HepG2 (cell line): Measurements from ENCODE around the gene TSTD2. TPM values are rescaled to one million over a fixed set of nuclear protein-coding genes. Genes with fewer than 3 reads are reported as not detected.
"Not testable (repeated sequence)": the region's sequence is repeated elsewhere in the genome, so short reads cannot be mapped to it uniquely, and the experiment has no call there.

Experiments
- ATAC-seq: fragments of 200-7000 bp; cut with Tn5 transposase; 3 replicates; pipeline ENCODE4 v1.9.1; 2020; ENCODE audit warnings: mild to moderate bottlenecking, moderate library complexity
- BruUV-seq: library from RNA; stranded (reverse); fragments of 400-500 nt; replicated peaks from 2 replicates; lab custom pipeline; 2021; lab: Mats Ljungman, UMichigan
- CTCF ChIA-PET: fragments of 300-600 bp; formaldehyde crosslinking; extraction: SDS; loops from one replicate; lab custom pipeline; 2021; ENCODE audit warnings: low total read pairs, inconsistent platforms, low intra/inter-chr PET ratio; lab: Yijun Ruan, JAX
- POLR2A ChIA-PET: fragments of 350-600 bp; sonication (Branson Sonifier 250); formaldehyde crosslinking; loops from one replicate; lab custom pipeline; 2020; ENCODE audit warnings: antibody characterized with exemption, inconsistent platforms; lab: Yijun Ruan, JAX
- DNase-seq: peaks from one replicate; pipeline ENCODE4 v3.0.0-alpha.2; 2015; ENCODE audit warnings: low spot score
- FAIRE-seq: peaks from 3 replicates; lab custom pipeline; 2011; peaks lifted over from hg19 to GRCh38; lab: Jason Lieb, UNC
- H2AFZ ChIP-seq: one replicate; pipeline ENCODE4 v1.6.1; 2011; ENCODE audit warnings: low read length, inconsistent platforms
- H3K27ac ChIP-seq: fragments of 300-600 bp; 3 replicates; pipeline ENCODE4 v1.8.0; 2011; ENCODE audit warnings: mixed run types, mild to moderate bottlenecking, mixed read lengths, low read length, inconsistent platforms; ENCODE audit not compliant: insufficient read depth; ENCODE audit errors: extremely low read length
- H3K27me3 ChIP-seq, 2 experiments: fragments of 200-600 bp in 1 of 2; 2 replicates in 1 of 2; 3 replicates in 1 of 2; pipeline versions ENCODE4 v1.6.0 to v1.8.0; 2011; ENCODE audit warnings: low read length in 2 of 2, mild to moderate bottlenecking in 2 of 2, moderate library complexity in 2 of 2, inconsistent platforms in 1 of 2; ENCODE audit not compliant: insufficient read depth in 2 of 2, control insufficient read depth in 1 of 2
- H3K36me3 ChIP-seq, 2 experiments: fragments of 200-600 bp in 1 of 2; replicated peaks in 1 of 2; 2 replicates in 1 of 2; 3 replicates in 1 of 2; pipeline versions ENCODE4 v1.5.1 to v1.8.0; 2011; ENCODE audit warnings: low read length in 2 of 2, inconsistent platforms in 1 of 2; ENCODE audit not compliant: insufficient read depth in 2 of 2, control insufficient read depth in 1 of 2
- H3K4me1 ChIP-seq: 2 replicates; pipeline ENCODE4 v1.5.1; 2012; ENCODE audit warnings: low read length, inconsistent platforms; ENCODE audit not compliant: insufficient read depth
- H3K4me2 ChIP-seq: 2 replicates; pipeline ENCODE4 v1.6.0; 2011; ENCODE audit warnings: low read depth, low read length, inconsistent platforms
- H3K4me3 ChIP-seq, 3 experiments: fragments of 200-600 bp in 1 of 3; sonication (generic), shearing (Covaris generic) in 1 of 3; replicated peaks in 1 of 3; 2 replicates each; pipeline ENCODE4 v1.5.1; 2011 to 2016; ENCODE audit warnings: low read length in 3 of 3, inconsistent platforms in 2 of 3, low read depth in 2 of 3, mild to moderate bottlenecking in 2 of 3, control low read depth in 1 of 3, mixed read lengths in 1 of 3; ENCODE audit not compliant: insufficient read depth in 1 of 3
- H3K79me2 ChIP-seq: one replicate; pipeline ENCODE4 v1.6.1; 2011; ENCODE audit warnings: low read length, inconsistent platforms; ENCODE audit not compliant: insufficient read depth
- H3K9ac ChIP-seq: 2 replicates; pipeline ENCODE4 v1.6.0; 2011; ENCODE audit warnings: mild to moderate bottlenecking, low read depth, low read length, inconsistent platforms; ENCODE audit not compliant: insufficient read depth
- H3K9me3 ChIP-seq: 2 replicates; pipeline ENCODE4 v1.5.1; 2012; ENCODE audit warnings: mild to moderate bottlenecking, low read length
- H4K20me1 ChIP-seq: 2 replicates; pipeline ENCODE4 v1.6.0; 2011; ENCODE audit warnings: inconsistent platforms, mild to moderate bottlenecking, low read length, moderate library complexity; ENCODE audit not compliant: insufficient read depth
- CBX1 ChIP-seq: IDR thresholded peaks from one replicate; pipeline ENCODE4 v1.6.1; 2016; ENCODE audit warnings: antibody characterized with exemption, low read depth
- SALL1 ChIP-seq: sonication (generic); formaldehyde crosslinking; IDR thresholded peaks from 2 replicates; pipeline ENCODE4 v1.8.0; 2022; ENCODE audit warnings: mild to moderate bottlenecking, missing genetic modification reagents
- ZNF33A ChIP-seq: sonication (generic); formaldehyde crosslinking; IDR thresholded peaks from 2 replicates; pipeline ENCODE4 v1.5.1; 2020; ENCODE audit warnings: missing genetic modification reagents, mild to moderate bottlenecking, moderate library complexity, borderline replicate concordance
- WGBS: methylation state at CpG from one replicate; pipeline ENCODE4 v1.1.6; 2017; ENCODE audit warnings: low lambda C conversion rate; 5-methylcytosine and 5-hydroxymethylcytosine counted together
- in situ Hi-C: cut with HindIII; loops from 2 replicates; pipeline ENCODE4 v1.10.0; 2017; ENCODE audit warnings: low pct_unique_long_range_greater_than_20kb; ENCODE audit not compliant: extremely low pct_ligation_motif_present
- intact Hi-C: fragments of 100-400 bp; cut with micrococcal nuclease; formaldehyde crosslinking; loops from one replicate; pipeline ENCODE4 v1.10.0; 2022; ENCODE audit not compliant: unreplicated experiment
- polyA plus RNA-seq, 8 experiments: library from polyadenylated mRNA; depleted of rRNA in 3 of 8; stranded (reverse) in 7 of 8; unstranded in 1 of 8; fragments of >200 nt; fragmentation: Illumina TruSeq in 4 of 8; extraction: Trizol in 4 of 8; gene quantifications; 2 replicates each; pipeline versions ENCODE4 v1.2.1 to v1.2.3, GENCODE V29; 2011 to 2016; ENCODE audit warnings: low read depth in 4 of 8, missing spikeins in 1 of 8, mixed read lengths in 1 of 8; ENCODE audit not compliant: insufficient read depth in 1 of 8
- total RNA-seq, 5 experiments: library from RNA; depleted of rRNA; stranded (reverse); fragments of >200 nt; fragmentation: Illumina TruSeq; extraction: Trizol; gene quantifications; 2 replicates each; pipeline ENCODE4 v1.2.3, GENCODE V29; 2016; ENCODE audit warnings: low read depth in 1 of 5
- TF ChIP-seq, protein P1 (sequence below): sonication (generic); formaldehyde crosslinking; IDR thresholded peaks from 2 replicates; pipeline ENCODE4 v1.4.0; 2020; ENCODE audit warnings: missing genetic modification reagents
- TF ChIP-seq, protein P2 (sequence below): sonication (generic); formaldehyde crosslinking; IDR thresholded peaks from 2 replicates; pipeline ENCODE4 v1.8.1; 2023; ENCODE audit warnings: mild to moderate bottlenecking, missing genetic modification reagents
- TF ChIP-seq, protein P3 (sequence below): sonication (generic); formaldehyde crosslinking; conservative IDR thresholded peaks from 2 replicates; pipeline ENCODE4 v1.4.0; 2020; ENCODE audit warnings: missing genetic modification reagents
- TF ChIP-seq, protein P4 (sequence below): sonication (generic); formaldehyde crosslinking; IDR thresholded peaks from 2 replicates; pipeline ENCODE4 v1.8.1; 2023; ENCODE audit warnings: mild to moderate bottlenecking, moderate library complexity, missing genetic modification reagents

TSTD2 gene
- total and polyA plus RNA-seq, 2 of the 13 experiments (the other 11 are each of a cell fraction or from before 2014, with no cell fraction given), result 16.0 to 23.1 TPM

DNA sequence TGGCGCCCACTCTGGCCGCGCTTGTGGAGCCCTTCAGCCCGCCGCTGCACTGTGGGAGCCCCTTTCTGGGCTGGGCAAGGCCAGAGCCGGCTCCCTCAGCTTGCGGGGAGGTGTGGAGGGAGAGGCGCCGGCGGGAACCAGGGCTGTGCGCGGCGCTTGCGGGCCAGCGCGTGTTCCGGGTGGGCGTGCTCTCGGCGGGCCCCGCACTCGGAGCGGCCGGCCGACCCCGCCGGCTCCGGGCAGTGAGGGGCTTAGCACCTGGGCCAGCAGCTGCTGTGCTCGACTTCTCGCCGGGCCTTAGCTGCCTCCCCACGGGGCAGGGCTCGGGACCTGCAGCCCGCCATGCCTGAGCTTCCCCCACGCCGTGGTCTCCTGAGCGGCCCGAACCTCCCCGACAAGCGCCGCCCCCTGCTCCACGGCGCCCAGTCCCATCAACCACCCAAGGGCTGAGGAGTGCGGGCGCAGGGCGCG is 59.0 kb downstream of the TSTD2 start:
- H3K4me3 ChIP-seq, in situ Hi-C loops, H4K20me1 ChIP-seq, H2AFZ ChIP-seq, H3K4me2 ChIP-seq, FAIRE-seq, BruUV-seq, H3K9me3 ChIP-seq, DNase-seq, H3K27me3 ChIP-seq, intact Hi-C loops, POLR2A ChIA-PET, H3K27ac ChIP-seq, H3K9ac ChIP-seq, H3K79me2 ChIP-seq, ATAC-seq, H3K4me1 ChIP-seq, CTCF ChIA-PET, H3K36me3 ChIP-seq: not testable (repeated sequence)
- 94% methylated on average over 19 of the region's 47 CpGs for WGBS
- TF ChIP-seq, protein P1, sequence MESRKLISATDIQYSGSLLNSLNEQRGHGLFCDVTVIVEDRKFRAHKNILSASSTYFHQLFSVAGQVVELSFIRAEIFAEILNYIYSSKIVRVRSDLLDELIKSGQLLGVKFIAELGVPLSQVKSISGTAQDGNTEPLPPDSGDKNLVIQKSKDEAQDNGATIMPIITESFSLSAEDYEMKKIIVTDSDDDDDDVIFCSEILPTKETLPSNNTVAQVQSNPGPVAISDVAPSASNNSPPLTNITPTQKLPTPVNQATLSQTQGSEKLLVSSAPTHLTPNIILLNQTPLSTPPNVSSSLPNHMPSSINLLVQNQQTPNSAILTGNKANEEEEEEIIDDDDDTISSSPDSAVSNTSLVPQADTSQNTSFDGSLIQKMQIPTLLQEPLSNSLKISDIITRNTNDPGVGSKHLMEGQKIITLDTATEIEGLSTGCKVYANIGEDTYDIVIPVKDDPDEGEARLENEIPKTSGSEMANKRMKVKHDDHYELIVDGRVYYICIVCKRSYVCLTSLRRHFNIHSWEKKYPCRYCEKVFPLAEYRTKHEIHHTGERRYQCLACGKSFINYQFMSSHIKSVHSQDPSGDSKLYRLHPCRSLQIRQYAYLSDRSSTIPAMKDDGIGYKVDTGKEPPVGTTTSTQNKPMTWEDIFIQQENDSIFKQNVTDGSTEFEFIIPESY (CRISPR knock-in tag), result 0 out of 2 replicates have a peak, but pooled peaks have one; percentile 12

DNA sequence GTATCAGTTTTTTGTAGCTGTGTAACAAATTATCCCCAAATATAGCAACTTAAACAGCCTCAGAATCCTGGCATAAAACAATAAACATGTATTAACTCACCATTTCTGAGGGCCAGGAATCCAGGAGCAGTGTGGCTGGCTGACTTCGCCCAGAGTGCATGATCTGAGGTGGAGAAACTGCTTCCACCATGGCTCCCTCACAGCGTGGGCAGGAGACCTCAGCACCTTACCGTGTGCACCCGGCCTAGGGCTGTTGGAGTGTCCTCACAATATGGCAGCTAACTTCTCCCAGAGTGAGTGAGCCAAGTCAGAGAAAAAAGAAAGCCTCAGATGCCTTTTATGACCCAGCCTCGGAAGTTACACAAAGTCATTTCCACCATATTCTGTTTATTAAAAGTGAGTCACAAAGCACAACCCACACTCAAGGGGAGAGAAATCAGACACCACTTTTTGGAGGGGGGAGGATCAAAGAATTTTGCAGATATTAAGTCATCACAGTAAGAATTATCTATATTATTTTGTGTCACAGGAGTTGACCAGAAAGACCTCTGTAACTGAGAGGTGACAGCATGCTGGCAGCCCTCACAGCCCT is 59.6 kb downstream of the TSTD2 start:
- POLR2A ChIA-PET, result no interaction called here
- Histone ChIP-seq H3K36me3 (no peaks in the 10 kb centered on the region), H4K20me1 (no peaks in the 10 kb centered on the region), H3K79me2 (no peaks in the 10 kb centered on the region), H3K27me3 (peaks cover 0 to 10% of the 10 kb centered on the region in 2 experiments; a peak in 1 of 5 replicates), H3K27ac (no peak overlapping the region), H2AFZ (no peak overlapping the region), H3K4me3 (no peak overlapping the region), H3K9ac (no peak overlapping the region), H3K4me2 (no peak overlapping the region), H3K9me3 (no peaks in the 10 kb centered on the region), H3K4me1 (no peaks in the 10 kb centered on the region)
- FAIRE-seq, result no peak
- no peak for ATAC-seq
- BruUV-seq, result no TSS peak
- WGBS, result 14% methylated on average over 5 of the region's 5 CpGs
- CTCF ChIA-PET, result no interaction called here
- DNase-seq, result peak; percentile 12
- in situ Hi-C loops, result no loop called here
- intact Hi-C loops, result no loop called here
- TF ChIP-seq CBX1 (no peak), SALL1 (no peak), ZNF33A (CRISPR knock-in tag) (no peak)
- TF ChIP-seq, protein P2, sequence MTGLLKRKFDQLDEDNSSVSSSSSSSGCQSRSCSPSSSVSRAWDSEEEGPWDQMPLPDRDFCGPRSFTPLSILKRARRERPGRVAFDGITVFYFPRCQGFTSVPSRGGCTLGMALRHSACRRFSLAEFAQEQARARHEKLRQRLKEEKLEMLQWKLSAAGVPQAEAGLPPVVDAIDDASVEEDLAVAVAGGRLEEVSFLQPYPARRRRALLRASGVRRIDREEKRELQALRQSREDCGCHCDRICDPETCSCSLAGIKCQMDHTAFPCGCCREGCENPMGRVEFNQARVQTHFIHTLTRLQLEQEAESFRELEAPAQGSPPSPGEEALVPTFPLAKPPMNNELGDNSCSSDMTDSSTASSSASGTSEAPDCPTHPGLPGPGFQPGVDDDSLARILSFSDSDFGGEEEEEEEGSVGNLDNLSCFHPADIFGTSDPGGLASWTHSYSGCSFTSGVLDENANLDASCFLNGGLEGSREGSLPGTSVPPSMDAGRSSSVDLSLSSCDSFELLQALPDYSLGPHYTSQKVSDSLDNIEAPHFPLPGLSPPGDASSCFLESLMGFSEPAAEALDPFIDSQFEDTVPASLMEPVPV (CRISPR knock-in tag), result no peak
- TF ChIP-seq, protein P3, sequence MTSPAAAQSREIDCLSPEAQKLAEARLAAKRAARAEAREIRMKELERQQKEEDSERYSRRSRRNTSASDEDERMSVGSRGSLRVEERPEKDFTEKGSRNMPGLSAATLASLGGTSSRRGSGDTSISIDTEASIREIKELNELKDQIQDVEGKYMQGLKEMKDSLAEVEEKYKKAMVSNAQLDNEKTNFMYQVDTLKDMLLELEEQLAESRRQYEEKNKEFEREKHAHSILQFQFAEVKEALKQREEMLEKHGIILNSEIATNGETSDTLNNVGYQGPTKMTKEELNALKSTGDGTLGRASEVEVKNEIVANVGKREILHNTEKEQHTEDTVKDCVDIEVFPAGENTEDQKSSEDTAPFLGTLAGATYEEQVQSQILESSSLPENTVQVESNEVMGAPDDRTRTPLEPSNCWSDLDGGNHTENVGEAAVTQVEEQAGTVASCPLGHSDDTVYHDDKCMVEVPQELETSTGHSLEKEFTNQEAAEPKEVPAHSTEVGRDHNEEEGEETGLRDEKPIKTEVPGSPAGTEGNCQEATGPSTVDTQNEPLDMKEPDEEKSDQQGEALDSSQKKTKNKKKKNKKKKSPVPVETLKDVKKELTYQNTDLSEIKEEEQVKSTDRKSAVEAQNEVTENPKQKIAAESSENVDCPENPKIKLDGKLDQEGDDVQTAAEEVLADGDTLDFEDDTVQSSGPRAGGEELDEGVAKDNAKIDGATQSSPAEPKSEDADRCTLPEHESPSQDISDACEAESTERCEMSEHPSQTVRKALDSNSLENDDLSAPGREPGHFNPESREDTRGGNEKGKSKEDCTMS (CRISPR knock-in tag), result no peak
- TF ChIP-seq, protein P4, sequence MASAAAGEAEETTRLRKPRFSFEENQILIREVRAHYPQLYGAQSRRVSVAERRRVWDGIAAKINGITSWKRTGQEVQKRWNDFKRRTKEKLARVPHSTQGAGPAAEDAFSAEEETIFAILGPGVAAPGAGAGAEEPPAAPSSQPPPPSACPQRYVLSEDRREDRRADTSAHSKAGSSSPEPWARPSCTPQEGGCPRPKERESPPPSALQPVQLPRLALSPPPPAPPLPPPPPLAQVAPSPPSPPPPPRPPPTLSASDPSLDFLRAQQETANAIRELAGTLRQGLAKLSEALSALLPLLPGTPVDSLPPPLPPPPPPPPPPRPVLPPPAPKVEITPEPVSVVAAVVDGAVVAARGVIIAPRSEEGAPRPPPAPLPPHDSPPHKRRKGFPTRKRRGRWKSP (CRISPR knock-in tag), result no peak
